Measurements from ENCODE around the gene FOXL2NB. TPM values are rescaled to one million over a fixed set of nuclear protein-coding genes. Genes with fewer than 3 reads are reported as not detected.

Gene FOXL2NB
- total and polyA plus RNA-seq, 5 experiments from 2014 or later: not detected

GRCh38 chr3:138935505-138935862, 11.5 kb upstream of the FOXL2NB start:
- H3K9me3 Mint-ChIP-seq: no peaks in the 10 kb centered on the region
- H3K36me3 Mint-ChIP-seq: peaks cover 0 to 2% (median 0%) of the 10 kb centered on the region in 3 donors
- ATAC-seq (no peak), DNase-seq (no peak)
- H3K27me3 Mint-ChIP-seq: peaks cover 36 to 83% (median 60%) of the 10 kb centered on the region in 5 donors
- H3K27ac Mint-ChIP-seq: no peak overlapping the region
- H3K4me3 Mint-ChIP-seq: peak overlapping the region; percentile 55 to 87 (median 80)
- H3K4me1 Mint-ChIP-seq: peaks cover 20 to 40% (median 35%) of the 10 kb centered on the region in 4 donors
- POLR2A ChIA-PET: interaction anchor here (1.3 kb wide), 1 partner anchor 19 kb away, joined by 4 read pairs; no protein-coding TSS in a partner anchor

GRCh38 chr3:138935863-138936740, 10.9 kb upstream of the FOXL2NB start:
- ATAC-seq (peak; percentile 76), DNase-seq (peak; percentile 43 to 73 (median 68))
- POLR2A ChIA-PET: interaction anchor here (1.3 kb wide), 1 partner anchor 20 kb away, joined by 4 read pairs; no protein-coding TSS in a partner anchor
- H3K4me3 Mint-ChIP-seq: peak overlapping the region; percentile 55 to 87 (median 80)
- H3K27me3 Mint-ChIP-seq: peaks cover 40 to 87% (median 62%) of the 10 kb centered on the region in 5 donors
- peak overlapping the region in 1 of 10 donors; percentile 9 for H3K27ac Mint-ChIP-seq
- no peaks in the 10 kb centered on the region for H3K9me3 Mint-ChIP-seq
- peaks cover 0 to 2% (median 0%) of the 10 kb centered on the region in 3 donors for H3K36me3 Mint-ChIP-seq
- H3K4me1 Mint-ChIP-seq: peaks cover 20 to 40% (median 35%) of the 10 kb centered on the region in 4 donors

- POLR2A ChIA-PET: interaction anchor here (1.3 kb wide), 1 partner anchor 21 kb away, joined by 4 read pairs; no protein-coding TSS in a partner anchor
- DNase-seq (peak in 1 of 10 donors; percentile 23), ATAC-seq (peak in 1 of 2 donors; percentile 1)
- Mint-ChIP-seq H3K27ac (no peak overlapping the region), H3K27me3 (peaks cover 47 to 90% (median 71%) of the 10 kb centered on the region in 5 donors), H3K4me3 (peak overlapping the region; percentile 55 to 87 (median 75)), H3K9me3 (no peaks in the 10 kb centered on the region), H3K4me1 (peaks cover 20 to 40% (median 35%) of the 10 kb centered on the region in 4 donors), H3K36me3 (peaks cover 0 to 2% (median 0%) of the 10 kb centered on the region in 3 donors)
Measured at GRCh38 chr3:138936741-138937689, 10.0 kb upstream of the FOXL2NB start.

- Mint-ChIP-seq H3K9me3 (no peaks in the 10 kb centered on the region), H3K36me3 (peaks cover 0 to 2% (median 0%) of the 10 kb centered on the region in 3 donors), H3K4me1 (peaks cover 20 to 40% (median 35%) of the 10 kb centered on the region in 4 donors), H3K27me3 (peaks cover 51 to 93% (median 75%) of the 10 kb centered on the region in 5 donors), H3K27ac (no peak overlapping the region), H3K4me3 (peak overlapping the region; percentile 1 to 87 (median 64))
- ATAC-seq: peak; percentile 33 to 38
- POLR2A ChIA-PET: interaction anchor here (0.9 to 1.5 kb wide), 2 partner anchors 10 to 343 kb away, joined by 3 to 5 read pairs; partner anchors contain the start of genes CEP70, FOXL2 and FOXL2NB
- DNase-seq: peak in 1 of 10 donors; percentile 19
Measured at GRCh38 chr3:138937690-138938055, 9.3 kb upstream of the FOXL2NB start.

GRCh38 chr3:138938056-138938876, 8.8 kb upstream of the FOXL2NB start:
- Mint-ChIP-seq H3K27ac (peak overlapping the region in 1 of 10 donors; percentile 24), H3K9me3 (no peaks in the 10 kb centered on the region), H3K4me1 (peaks cover 20 to 40% (median 35%) of the 10 kb centered on the region in 4 donors), H3K4me3 (peak overlapping the region; percentile 36 to 87 (median 68)), H3K36me3 (peaks cover 0 to 2% (median 0%) of the 10 kb centered on the region in 3 donors), H3K27me3 (peaks cover 51 to 93% (median 74%) of the 10 kb centered on the region in 5 donors)
- DNase-seq (peak in 1 of 10 donors; percentile 25), ATAC-seq (peak; percentile 28 to 47)
- POLR2A ChIA-PET: interaction anchor here (0.9 to 1.5 kb wide), 2 partner anchors 9 to 344 kb away, joined by 3 to 5 read pairs; partner anchors contain the start of genes CEP70, FOXL2 and FOXL2NB

- no peak overlapping the region for H3K27ac Mint-ChIP-seq
Measured at GRCh38 chr3:138938877-138939560, 8.0 kb upstream of the FOXL2NB start.

GRCh38 chr3:138939561-138940241, 7.3 kb upstream of the FOXL2NB start:
- peaks cover 23 to 54% (median 47%) of the 10 kb centered on the region in 4 donors for H3K4me1 Mint-ChIP-seq

More at GRCh38 chr3:138938877-138939560, 8.0 kb upstream of the FOXL2NB start:
- Mint-ChIP-seq H3K36me3 (peaks cover 0 to 2% (median 0%) of the 10 kb centered on the region in 3 donors), H3K4me3 (peak overlapping the region in 9 of 10 donors; percentile 20 to 87 (median 67)), H3K27me3 (peaks cover 51 to 93% (median 78%) of the 10 kb centered on the region in 5 donors), H3K4me1 (peaks cover 23 to 47% (median 41%) of the 10 kb centered on the region in 4 donors), H3K9me3 (no peaks in the 10 kb centered on the region)
- ATAC-seq: no peak
- POLR2A ChIA-PET: interaction anchor here (0.9 to 1.5 kb wide), 2 partner anchors 8 to 345 kb away, joined by 3 to 5 read pairs; partner anchors contain the start of genes CEP70, FOXL2 and FOXL2NB
- DNase-seq: no peak

GRCh38 chr3:138940446-138940845, 6.6 kb upstream of the FOXL2NB start:
- Mint-ChIP-seq H3K4me3 (no peak overlapping the region), H3K36me3 (peaks cover 0 to 7% (median 0%) of the 10 kb centered on the region in 3 donors), H3K4me1 (peaks cover 27 to 60% (median 53%) of the 10 kb centered on the region in 4 donors), H3K27ac (no peak overlapping the region), H3K27me3 (peaks cover 52 to 93% (median 76%) of the 10 kb centered on the region in 5 donors), H3K9me3 (no peaks in the 10 kb centered on the region)
- POLR2A ChIA-PET: interaction anchor here (0.7 kb wide), 1 partner anchor 736 kb away, joined by 3 read pairs; no protein-coding TSS in a partner anchor
- no peak for ATAC-seq
- no peak for DNase-seq

More at GRCh38 chr3:138939561-138940241, 7.3 kb upstream of the FOXL2NB start:
- ATAC-seq: no peak
- H3K36me3 Mint-ChIP-seq: peaks cover 0 to 2% (median 0%) of the 10 kb centered on the region in 3 donors
- H3K4me3 Mint-ChIP-seq: peak overlapping the region in 7 of 10 donors; percentile 10 to 87 (median 50)
- H3K9me3 Mint-ChIP-seq: no peaks in the 10 kb centered on the region
- POLR2A ChIA-PET: interaction anchor here (0.7 kb wide), 1 partner anchor 737 kb away, joined by 3 read pairs; no protein-coding TSS in a partner anchor
- H3K27ac Mint-ChIP-seq: no peak overlapping the region
- peaks cover 53 to 93% (median 78%) of the 10 kb centered on the region in 5 donors for H3K27me3 Mint-ChIP-seq
- DNase-seq: no peak

- Mint-ChIP-seq H3K27me3 (peaks cover 49 to 87% (median 71%) of the 10 kb centered on the region in 5 donors), H3K36me3 (peaks cover 0 to 7% (median 0%) of the 10 kb centered on the region in 3 donors), H3K9me3 (no peaks in the 10 kb centered on the region), H3K4me3 (no peak overlapping the region), H3K4me1 (peaks cover 21 to 55% (median 48%) of the 10 kb centered on the region in 4 donors), H3K27ac (no peak overlapping the region)
- POLR2A ChIA-PET: no interaction called here
- DNase-seq (no peak), ATAC-seq (no peak)
Measured at GRCh38 chr3:138941259-138941885, 5.6 kb upstream of the FOXL2NB start.

GRCh38 chr3:138942271-138942670, 4.7 kb upstream of the FOXL2NB start:
- H3K27me3 Mint-ChIP-seq: peaks cover 46 to 84% (median 66%) of the 10 kb centered on the region in 5 donors
- no peak overlapping the region for H3K4me3 Mint-ChIP-seq
- DNase-seq: no peak
- no peak overlapping the region for H3K27ac Mint-ChIP-seq
- H3K9me3 Mint-ChIP-seq: no peaks in the 10 kb centered on the region
- POLR2A ChIA-PET: no interaction called here
- H3K4me1 Mint-ChIP-seq: peaks cover 16 to 50% (median 41%) of the 10 kb centered on the region in 4 donors
- peaks cover 0 to 7% (median 0%) of the 10 kb centered on the region in 3 donors for H3K36me3 Mint-ChIP-seq
- no peak for ATAC-seq
